Tibial artery (tissue), 4 donors: Measurements from ENCODE around the gene DRD5.
"Not testable (repeated sequence)": the region's sequence is repeated elsewhere in the genome, so short reads cannot be mapped to it uniquely, and the experiment has no call there.

Source experiments
- DNase-seq, 2 donors: peaks; one replicate each; pipeline ENCODE4 v3.0.0-alpha.2; 2019
- H3K27ac ChIP-seq, 2 donors: fragments of 200-600 bp; sonication (generic) in 1 of 2; 1 replicate in 1 of 2; 2 replicates in 1 of 2; pipeline ENCODE4 v1.5.1; 2018 to 2019; ENCODE audit warnings: mild to moderate bottlenecking in 1 of 2
- H3K27me3 ChIP-seq, 2 donors: fragments of 200-600 bp; sonication (generic) in 1 of 2; one replicate each; pipeline versions ENCODE4 v1.5.1 to v1.6.0; 2016 to 2019
- H3K36me3 ChIP-seq, 3 donors: fragments of 200-600 bp; sonication (generic) in 2 of 3; one replicate each; pipeline ENCODE4 v1.5.1; 2016 to 2019; ENCODE audit warnings: mild to moderate bottlenecking in 2 of 3
- H3K4me1 ChIP-seq, 4 donors: fragments of 200-600 bp; sonication (generic) in 2 of 4; 1 replicate in 3 of 4; 2 replicates in 1 of 4; pipeline ENCODE4 v1.5.1; 2016 to 2019
- H3K4me3 ChIP-seq, 2 donors: fragments of 200-600 bp; sonication (generic) in 1 of 2; 1 replicate in 1 of 2; 2 replicates in 1 of 2; pipeline ENCODE4 v1.5.1; 2018 to 2019; ENCODE audit warnings: mild to moderate bottlenecking in 2 of 2
- H3K9me3 ChIP-seq, 3 donors: fragments of 200-600 bp; sonication (generic) in 1 of 3; one replicate each; pipeline ENCODE4 v1.5.1; 2016 to 2019
- intact Hi-C: fragments of 100-400 bp; cut with DNase I; formaldehyde crosslinking; loops from one replicate; pipeline ENCODE4 v1.15.0; 2023; ENCODE audit warnings: low total_unique reads
- TF ChIP-seq, protein P1 (sequence below), 2 experiments: fragments of 200-600 bp in 1 of 2; fragments of 450-650 bp in 1 of 2; IDR thresholded peaks; one replicate each; pipeline ENCODE4 v1.5.1; 2017 to 2019; ENCODE audit warnings: antibody characterized with exemption in 2 of 2, mild to moderate bottlenecking in 1 of 2, moderate library complexity in 1 of 2

Gene DRD5

DNA sequence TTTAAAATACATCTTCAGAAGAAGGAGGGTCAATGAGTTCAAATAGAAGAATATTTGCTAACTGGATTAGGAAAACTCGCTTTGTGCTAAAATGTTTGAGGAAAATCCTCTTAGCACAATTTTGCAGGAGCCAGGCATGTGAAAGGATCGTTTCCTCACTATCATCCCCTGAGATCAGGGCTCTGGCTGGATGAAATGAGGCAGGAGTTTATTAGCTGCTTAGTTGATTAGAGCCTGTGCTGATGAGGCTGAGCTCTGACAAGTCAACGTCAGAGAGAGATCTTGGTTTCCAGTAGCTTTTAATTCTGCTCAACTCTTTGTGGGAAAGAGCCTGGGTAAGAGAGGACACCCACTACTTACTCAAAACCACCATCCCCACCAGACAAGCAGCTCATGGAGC is 8.0 kb upstream of the DRD5 start:
- Histone ChIP-seq H3K4me3 (no peak overlapping the region), H3K4me1 (no peaks in the 10 kb centered on the region), H3K27me3 (peaks cover 0 to 3% of the 10 kb centered on the region in 2 donors), H3K9me3 (no peaks in the 10 kb centered on the region), H3K27ac (no peak overlapping the region), H3K36me3 (no peaks in the 10 kb centered on the region)
- no peak for DNase-seq
- intact Hi-C loops: no loop called here
- TF ChIP-seq, protein P1, sequence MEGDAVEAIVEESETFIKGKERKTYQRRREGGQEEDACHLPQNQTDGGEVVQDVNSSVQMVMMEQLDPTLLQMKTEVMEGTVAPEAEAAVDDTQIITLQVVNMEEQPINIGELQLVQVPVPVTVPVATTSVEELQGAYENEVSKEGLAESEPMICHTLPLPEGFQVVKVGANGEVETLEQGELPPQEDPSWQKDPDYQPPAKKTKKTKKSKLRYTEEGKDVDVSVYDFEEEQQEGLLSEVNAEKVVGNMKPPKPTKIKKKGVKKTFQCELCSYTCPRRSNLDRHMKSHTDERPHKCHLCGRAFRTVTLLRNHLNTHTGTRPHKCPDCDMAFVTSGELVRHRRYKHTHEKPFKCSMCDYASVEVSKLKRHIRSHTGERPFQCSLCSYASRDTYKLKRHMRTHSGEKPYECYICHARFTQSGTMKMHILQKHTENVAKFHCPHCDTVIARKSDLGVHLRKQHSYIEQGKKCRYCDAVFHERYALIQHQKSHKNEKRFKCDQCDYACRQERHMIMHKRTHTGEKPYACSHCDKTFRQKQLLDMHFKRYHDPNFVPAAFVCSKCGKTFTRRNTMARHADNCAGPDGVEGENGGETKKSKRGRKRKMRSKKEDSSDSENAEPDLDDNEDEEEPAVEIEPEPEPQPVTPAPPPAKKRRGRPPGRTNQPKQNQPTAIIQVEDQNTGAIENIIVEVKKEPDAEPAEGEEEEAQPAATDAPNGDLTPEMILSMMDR (IDR thresholded peaks at IDR 0.05): no peak

GRCh38 chr4:9782136-9782436 is 652 bp downstream of the DRD5 start:
- TF ChIP-seq, protein P1 (IDR thresholded peaks at IDR 0.05): no peak
- Histone ChIP-seq H3K9me3 (no peaks in the 10 kb centered on the region), H3K36me3 (no peaks in the 10 kb centered on the region), H3K4me1 (no peaks in the 10 kb centered on the region), H3K27me3 (peaks cover 0 to 34% of the 10 kb centered on the region in 2 donors), H3K27ac (no peak overlapping the region), H3K4me3 (no peak overlapping the region)
- DNase-seq: no peak
- intact Hi-C loops: no loop called here

DNA sequence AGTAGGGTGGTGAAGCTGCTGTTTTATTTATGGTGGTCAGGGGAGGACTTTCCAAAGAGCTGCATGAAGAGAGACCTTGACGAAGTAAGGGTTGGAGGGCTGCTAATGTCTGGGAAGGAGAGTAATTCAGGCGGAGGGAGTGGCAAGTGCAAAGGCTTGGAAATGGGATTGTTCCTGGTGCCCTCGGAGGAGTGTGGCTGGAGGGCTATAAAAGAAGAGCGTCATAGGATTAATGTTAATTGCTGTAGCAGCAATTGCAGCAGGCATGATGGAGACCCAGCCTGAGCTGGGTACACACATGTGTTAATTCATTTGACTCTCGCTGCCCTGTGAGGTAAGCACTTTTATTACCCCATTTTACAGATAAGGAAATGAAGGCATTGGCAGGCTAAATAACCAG is 4.5 kb downstream of the DRD5 start:
- DNase-seq, H3K36me3 ChIP-seq, H3K9me3 ChIP-seq, H3K4me1 ChIP-seq, H3K4me3 ChIP-seq, intact Hi-C loops, H3K27ac ChIP-seq: not testable (repeated sequence)
- peaks cover 0 to 21% of the 10 kb centered on the region in 2 donors for H3K27me3 ChIP-seq

GRCh38 chr4:9792381-9792780 is 10.9 kb downstream of the DRD5 start:
- Histone ChIP-seq H3K4me3 (no peak overlapping the region), H3K36me3 (no peaks in the 10 kb centered on the region), H3K27ac (no peak overlapping the region), H3K27me3 (no peaks in the 10 kb centered on the region), H3K4me1 (no peaks in the 10 kb centered on the region), H3K9me3 (no peaks in the 10 kb centered on the region)
- DNase-seq: no peak
- intact Hi-C loops: no loop called here
- TF ChIP-seq, protein P1 (IDR thresholded peaks at IDR 0.05): no peak

DNA sequence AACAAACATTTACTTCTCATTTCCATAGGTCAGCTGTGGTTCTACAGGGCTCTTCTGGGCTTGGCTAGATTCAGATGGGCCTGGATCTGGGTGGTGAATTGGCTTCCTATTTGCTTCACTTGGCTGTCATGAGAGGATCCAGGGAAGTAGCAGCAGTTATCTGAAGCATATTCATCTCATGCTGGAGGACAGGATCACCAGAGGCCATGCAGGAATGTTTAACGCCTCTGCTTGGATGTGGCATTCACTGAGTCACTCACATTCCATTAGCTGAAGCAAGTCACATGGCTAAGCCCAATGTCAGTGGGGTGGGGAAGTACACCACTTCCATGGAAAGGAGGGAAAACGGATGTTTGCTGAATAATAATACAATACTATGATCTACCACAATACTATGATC is 15.2 kb downstream of the DRD5 start:
- H3K27me3 ChIP-seq, H3K27ac ChIP-seq, DNase-seq, H3K9me3 ChIP-seq, H3K36me3 ChIP-seq, H3K4me3 ChIP-seq, intact Hi-C loops, H3K4me1 ChIP-seq: not testable (repeated sequence)

DNA sequence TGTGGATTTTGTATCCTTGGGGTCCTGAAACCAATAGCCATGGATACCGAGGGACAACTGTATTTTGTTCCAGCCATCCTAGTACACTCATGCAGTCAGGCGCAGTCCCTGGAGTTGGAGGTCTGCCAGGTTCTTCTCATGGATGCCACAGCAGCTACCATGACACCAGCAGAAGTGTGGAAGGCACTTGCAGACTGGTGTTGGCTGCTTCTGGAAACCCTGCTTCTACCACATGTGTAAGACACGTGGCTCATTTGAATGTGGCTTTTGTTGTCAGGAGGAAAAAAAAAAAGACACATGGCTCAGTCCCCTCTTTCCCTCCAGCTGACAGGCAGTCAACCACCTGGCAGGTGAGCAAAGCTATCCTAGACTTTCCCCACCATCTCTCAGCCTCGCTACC is 19.4 kb downstream of the DRD5 start:
- no peaks in the 10 kb centered on the region for H3K36me3 ChIP-seq
- no peaks in the 10 kb centered on the region for H3K27me3 ChIP-seq
- H3K4me3 ChIP-seq: no peak overlapping the region
- DNase-seq: no peak
- intact Hi-C loops: no loop called here
- no peaks in the 10 kb centered on the region for H3K9me3 ChIP-seq
- no peaks in the 10 kb centered on the region for H3K4me1 ChIP-seq
- H3K27ac ChIP-seq: no peak overlapping the region
- TF ChIP-seq, protein P1 (IDR thresholded peaks at IDR 0.05): no peak

GRCh38 chr4:9804918-9805317 is 23.5 kb downstream of the DRD5 start:
- no peaks in the 10 kb centered on the region for H3K9me3 ChIP-seq
- DNase-seq: no peak

More at GRCh38 chr4:9804918-9805317, 23.5 kb downstream of the DRD5 start:
- intact Hi-C loops: no loop called here
- Histone ChIP-seq H3K4me1 (no peaks in the 10 kb centered on the region), H3K36me3 (no peaks in the 10 kb centered on the region), H3K27ac (no peak overlapping the region), H3K4me3 (no peak overlapping the region), H3K27me3 (no peaks in the 10 kb centered on the region)
- TF ChIP-seq, protein P1 (IDR thresholded peaks at IDR 0.05): no peak
